Smooth muscle cell (in vitro differentiated cells): Measurements from ENCODE around the gene CORO1C. TPM values are rescaled to one million over a fixed set of nuclear protein-coding genes. Genes with fewer than 3 reads are reported as not detected.

Experiments
- DNase-seq: peaks from one replicate; lab custom pipeline; 2025; ENCODE audit not compliant: unreplicated experiment; lab: John Stamatoyannopoulos, UW
- H2AFZ ChIP-seq: fragments of 200-600 bp; sonication (generic); 2 replicates; pipeline ENCODE4 v1.6.0; 2016; ENCODE audit warnings: antibody characterized with exemption, low read depth, mild to moderate bottlenecking
- H3F3A ChIP-seq: fragments of 200-600 bp; sonication (generic); 2 replicates; pipeline ENCODE4 v1.6.0; 2017; ENCODE audit warnings: antibody characterized with exemption, low read depth
- H3K27ac ChIP-seq: fragments of 200-600 bp; sonication (generic); 2 replicates; pipeline ENCODE4 v1.5.1; 2016; ENCODE audit warnings: low read depth, mild to moderate bottlenecking
- H3K27me3 ChIP-seq: fragments of 200-600 bp; sonication (generic); 2 replicates; pipeline ENCODE4 v1.6.1; 2016; ENCODE audit warnings: low read depth, mild to moderate bottlenecking
- H3K36me3 ChIP-seq: fragments of 200-600 bp; sonication (generic); 2 replicates; pipeline ENCODE4 v1.5.1; 2016; ENCODE audit warnings: low read depth
- H3K4me1 ChIP-seq: fragments of 200-600 bp; sonication (generic); 2 replicates; pipeline ENCODE4 v1.5.1; 2016; ENCODE audit warnings: low read depth
- H3K4me2 ChIP-seq: fragments of 200-600 bp; sonication (generic); 2 replicates; pipeline ENCODE4 v1.6.0; 2016; ENCODE audit warnings: mild to moderate bottlenecking
- H3K4me3 ChIP-seq: fragments of 200-600 bp; sonication (generic); 2 replicates; pipeline ENCODE4 v1.5.1; 2016; ENCODE audit warnings: mild to moderate bottlenecking
- H3K79me2 ChIP-seq: fragments of 200-600 bp; sonication (generic); 2 replicates; pipeline ENCODE4 v1.6.0; 2016; ENCODE audit warnings: low read depth, mild to moderate bottlenecking
- H3K9ac ChIP-seq: fragments of 200-600 bp; sonication (generic); 2 replicates; pipeline ENCODE4 v1.6.0; 2016; ENCODE audit warnings: low read depth
- H3K9me3 ChIP-seq: fragments of 200-600 bp; sonication (generic); replicated peaks from 2 replicates; pipeline ENCODE4 v1.5.1; 2016; ENCODE audit warnings: low read depth
- H4K20me1 ChIP-seq: fragments of 200-600 bp; sonication (generic); 2 replicates; pipeline ENCODE4 v1.6.0; 2016; ENCODE audit warnings: low read depth
- CTCF ChIP-seq: fragments of 200-600 bp; sonication (generic); IDR thresholded peaks from 2 replicates; pipeline ENCODE4 v1.5.1; 2017; ENCODE audit warnings: borderline replicate concordance, mild to moderate bottlenecking, antibody characterized with exemption; ENCODE audit not compliant: insufficient read depth, poor library complexity, severe bottlenecking
- WGBS: methylation state at CpG from one replicate; pipeline ENCODE4 v1.1.7; 2016; ENCODE audit warnings: low lambda C conversion rate; 5-methylcytosine and 5-hydroxymethylcytosine counted together
- polyA plus RNA-seq: library from polyadenylated mRNA; unstranded; fragments of >200 nt; fragmentation: Nextera tagmentation; extraction: Ambion mirVana; gene quantifications from 2 replicates; pipeline ENCODE4 v1.2.1, GENCODE V29; 2016
- total RNA-seq: library from RNA; depleted of rRNA; stranded (reverse); fragments of >200 nt; gene quantifications from 2 replicates; pipeline ENCODE4 v1.2.3, GENCODE V29; 2014

Gene CORO1C
- total and polyA plus RNA-seq, 2 experiments from 2014 or later, result 96.7 to 136 TPM

GRCh38 chr12:108711489-108712164 lies 19.7 kb downstream of the CORO1C start:
- no peaks in the 10 kb centered on the region for H3F3A ChIP-seq
- H3K36me3 ChIP-seq, result no peaks in the 10 kb centered on the region
- no peak overlapping the region for H3K27ac ChIP-seq
- no peak for TF ChIP-seq CTCF
- no peaks in the 10 kb centered on the region for H3K9me3 ChIP-seq
- peaks cover 100% of the 10 kb centered on the region for H4K20me1 ChIP-seq
- DNase-seq, result no peak
- no peaks in the 10 kb centered on the region for H3K27me3 ChIP-seq
- no peak overlapping the region for H2AFZ ChIP-seq
- no peak overlapping the region for H3K9ac ChIP-seq
- peaks cover 100% of the 10 kb centered on the region for H3K79me2 ChIP-seq
- no peak overlapping the region for H3K4me3 ChIP-seq
- no peak overlapping the region for H3K4me2 ChIP-seq
- WGBS, result 89% methylated on average over 9 of the region's 9 CpGs
- peaks cover 9% of the 10 kb centered on the region for H3K4me1 ChIP-seq

- Histone ChIP-seq H4K20me1 (peaks cover 99% of the 10 kb centered on the region), H3K27me3 (no peaks in the 10 kb centered on the region), H3K79me2 (peaks cover 100% of the 10 kb centered on the region), H3F3A (peaks cover 4% of the 10 kb centered on the region), H3K4me2 (no peak overlapping the region), H3K4me1 (peaks cover 1% of the 10 kb centered on the region), H3K36me3 (no peaks in the 10 kb centered on the region), H3K9me3 (no peaks in the 10 kb centered on the region), H3K9ac (no peak overlapping the region), H3K4me3 (no peak overlapping the region), H2AFZ (no peak overlapping the region), H3K27ac (no peak overlapping the region)
- WGBS, result 91% methylated on average over 1 of the region's 1 CpG
- TF ChIP-seq CTCF, result no peak
- DNase-seq, result no peak
Observed at GRCh38 chr12:108709697-108710096, 21.6 kb downstream of the CORO1C start.

GRCh38 chr12:108704527-108704926 lies 26.8 kb downstream of the CORO1C start:
- peaks cover 4% of the 10 kb centered on the region for H3K36me3 ChIP-seq
- H3K4me3 ChIP-seq, result no peak overlapping the region
- H4K20me1 ChIP-seq, result peaks cover 97% of the 10 kb centered on the region
- peaks cover 36% of the 10 kb centered on the region for H3K4me1 ChIP-seq
- peak overlapping the region; percentile 91 for H3K27ac ChIP-seq
- no peaks in the 10 kb centered on the region for H3K9me3 ChIP-seq
- no peak overlapping the region for H3K9ac ChIP-seq
- no peak for TF ChIP-seq CTCF
- peaks cover 19% of the 10 kb centered on the region for H3F3A ChIP-seq
- no peak overlapping the region for H3K4me2 ChIP-seq
- DNase-seq, result no peak
- H3K27me3 ChIP-seq, result no peaks in the 10 kb centered on the region
- peaks cover 95% of the 10 kb centered on the region for H3K79me2 ChIP-seq
- WGBS, result 70% methylated on average over 5 of the region's 5 CpGs
- no peak overlapping the region for H2AFZ ChIP-seq

- Histone ChIP-seq H3K9me3 (no peaks in the 10 kb centered on the region), H3F3A (peaks cover 19% of the 10 kb centered on the region), H3K9ac (peak overlapping the region; percentile 71), H3K4me3 (no peak overlapping the region), H3K79me2 (peaks cover 95% of the 10 kb centered on the region), H3K27ac (peak overlapping the region; percentile 91), H4K20me1 (peaks cover 84% of the 10 kb centered on the region), H3K36me3 (peaks cover 4% of the 10 kb centered on the region), H3K4me2 (peak overlapping the region; percentile 73), H3K4me1 (peaks cover 36% of the 10 kb centered on the region), H2AFZ (no peak overlapping the region), H3K27me3 (no peaks in the 10 kb centered on the region)
- no peak for TF ChIP-seq CTCF
- no peak for DNase-seq
- 67% methylated on average over 10 of the region's 10 CpGs for WGBS
Observed at GRCh38 chr12:108702595-108703320, 28.6 kb downstream of the CORO1C start.
